NCI-H2029 (cell line): ENCODE data around the gene CCR3.
A peak's percentile ranks its signal among the peaks of the same experiment; 100 is the strongest.

Experiments
- DNase-seq: peaks from one replicate; lab custom pipeline; 2025; lab: John Stamatoyannopoulos, UW

The CCR3 gene

DNA sequence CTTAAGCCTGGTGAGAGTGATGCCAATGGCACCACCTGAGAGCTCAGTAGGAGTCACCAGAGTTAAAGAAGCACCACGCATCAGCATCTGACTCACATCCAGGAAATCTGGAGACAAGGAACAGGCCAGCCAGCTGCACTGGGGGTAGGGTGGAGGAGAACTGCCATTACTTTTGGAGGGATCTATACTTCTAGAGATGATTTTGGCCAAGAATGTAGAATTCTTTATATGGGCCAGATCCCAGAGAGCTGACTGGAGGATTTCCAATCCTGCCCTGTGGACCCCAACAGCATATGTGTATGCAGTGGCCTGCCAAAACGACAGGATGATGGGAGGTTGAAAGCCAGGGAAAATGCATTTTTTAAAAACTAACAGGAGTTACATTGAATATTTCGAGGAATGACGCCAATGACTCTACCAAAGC is 29.8 kb downstream of the CCR3 start:
- DNase-seq, result no peak

DNA sequence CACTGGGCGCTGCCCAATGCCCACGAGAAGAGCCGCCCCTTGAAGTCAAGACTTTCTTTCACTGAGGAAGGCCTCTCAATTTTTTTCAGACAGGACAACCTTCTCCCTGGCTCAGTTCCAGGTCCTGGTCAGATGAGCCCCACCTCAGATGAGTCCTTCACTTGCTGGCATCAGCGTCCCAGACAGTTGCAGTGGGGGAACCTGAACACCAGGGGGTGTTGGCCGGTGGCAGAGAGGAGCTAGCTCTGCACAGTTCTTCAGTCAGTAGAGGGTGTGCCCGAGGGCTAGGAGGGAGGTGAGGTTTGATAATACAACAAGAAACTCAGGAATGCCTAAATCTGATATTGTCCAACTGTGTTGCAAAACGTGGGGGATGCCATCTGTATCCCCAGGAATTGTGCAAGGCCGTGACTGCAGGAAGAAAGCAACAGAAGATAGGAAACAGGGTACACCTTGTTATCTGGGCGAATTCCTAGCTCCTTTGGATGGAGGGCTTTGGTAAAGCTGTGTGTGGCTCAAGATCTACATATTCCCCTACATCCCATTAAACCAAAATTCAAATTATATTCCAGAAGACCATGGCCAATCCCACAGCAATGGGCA is 34.3 kb downstream of the CCR3 start:
- peak; percentile 56 for DNase-seq

DNA sequence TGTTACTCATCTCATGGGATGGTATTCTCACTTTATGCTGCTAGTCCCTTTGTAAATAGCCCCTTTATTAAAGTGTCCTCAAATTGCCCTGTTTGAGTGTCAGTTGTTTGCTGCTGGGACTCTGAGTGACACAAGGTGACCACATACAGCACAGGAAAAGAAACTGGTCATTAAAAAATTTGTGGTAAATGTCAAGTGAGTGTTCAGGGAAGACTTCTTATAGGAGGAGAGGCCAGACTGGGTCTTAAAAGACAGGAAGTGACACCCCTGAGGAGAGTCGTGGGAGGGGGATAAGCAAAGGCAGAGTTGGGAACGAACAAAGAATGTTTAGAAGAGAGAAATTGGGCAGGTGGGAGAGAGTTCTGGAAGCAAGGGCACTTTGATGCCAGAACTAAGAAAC is 35.2 kb downstream of the CCR3 start:
- no peak for DNase-seq

DNA sequence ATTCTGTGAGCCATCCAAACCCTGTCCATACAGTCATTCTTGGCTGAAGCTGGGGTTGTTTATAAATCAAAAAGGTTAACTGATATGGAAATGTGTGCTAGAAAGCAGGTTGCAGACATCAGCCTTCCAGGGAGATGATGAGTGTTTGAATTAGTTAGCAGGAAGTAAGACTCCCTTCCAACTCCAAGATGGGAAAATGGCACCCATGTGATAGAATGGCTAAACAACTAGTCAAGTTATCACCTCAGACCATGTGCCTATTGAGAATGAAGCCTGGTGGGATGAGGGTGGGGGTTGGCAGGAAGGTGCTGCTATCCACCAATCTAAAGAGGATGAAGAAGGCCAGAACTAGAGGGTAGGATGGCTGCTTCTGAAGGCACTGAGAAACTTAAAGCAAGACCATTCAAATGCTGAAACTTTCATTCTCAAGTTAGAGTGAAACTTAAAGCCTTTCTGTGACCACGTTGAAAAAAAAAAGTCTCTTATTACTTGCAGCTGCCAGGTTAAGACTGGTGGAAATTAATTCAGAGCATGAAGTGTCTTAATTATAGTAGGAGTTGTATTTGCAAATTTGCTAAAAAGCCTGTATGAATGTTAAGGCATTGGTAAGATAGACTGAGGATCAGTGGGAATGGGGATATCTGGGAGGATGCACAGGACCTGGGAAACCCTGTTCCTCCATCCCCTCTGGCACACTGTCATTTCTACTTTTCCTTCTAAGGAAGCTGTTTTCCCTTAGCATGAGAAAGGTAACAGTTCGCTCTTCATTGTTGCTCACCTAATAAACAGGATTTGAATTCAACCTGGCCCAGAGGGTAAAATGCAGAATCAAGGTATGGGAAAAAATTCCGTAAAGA is 36.8 kb downstream of the CCR3 start:
- no peak for DNase-seq

DNA sequence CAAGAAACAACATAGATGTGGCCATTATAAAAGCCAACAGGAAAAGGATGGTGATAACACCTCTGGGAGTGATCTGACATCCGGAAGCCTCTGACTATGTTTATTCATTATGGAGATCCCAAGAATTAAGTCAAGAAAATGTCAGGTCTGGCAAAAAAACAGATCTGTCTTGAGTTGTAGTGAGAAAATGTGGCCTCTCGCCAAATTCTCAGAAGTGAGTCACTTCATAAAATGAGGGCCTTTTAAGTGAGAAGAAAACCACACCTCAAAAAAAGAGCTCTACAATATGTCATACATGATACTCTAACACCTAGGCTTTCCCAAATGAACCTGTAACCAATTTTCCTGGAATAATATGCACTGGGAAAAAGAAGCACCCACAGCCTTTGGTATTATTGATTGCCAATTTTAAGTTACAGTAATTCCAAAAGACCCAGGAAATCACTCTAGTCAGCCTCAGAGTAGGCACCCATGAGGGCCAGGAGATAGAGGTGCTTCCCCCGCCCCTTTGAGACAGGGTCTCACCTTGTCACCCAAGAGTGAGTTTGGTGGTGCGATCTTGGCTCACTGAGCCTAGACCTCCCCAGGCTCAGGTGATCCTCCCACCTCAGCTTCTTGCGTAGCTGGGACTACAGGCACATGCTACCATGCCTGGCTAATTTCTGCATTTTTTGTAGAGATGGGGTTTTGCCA is 38.0 kb downstream of the CCR3 start:
- DNase-seq, result no peak

DNA sequence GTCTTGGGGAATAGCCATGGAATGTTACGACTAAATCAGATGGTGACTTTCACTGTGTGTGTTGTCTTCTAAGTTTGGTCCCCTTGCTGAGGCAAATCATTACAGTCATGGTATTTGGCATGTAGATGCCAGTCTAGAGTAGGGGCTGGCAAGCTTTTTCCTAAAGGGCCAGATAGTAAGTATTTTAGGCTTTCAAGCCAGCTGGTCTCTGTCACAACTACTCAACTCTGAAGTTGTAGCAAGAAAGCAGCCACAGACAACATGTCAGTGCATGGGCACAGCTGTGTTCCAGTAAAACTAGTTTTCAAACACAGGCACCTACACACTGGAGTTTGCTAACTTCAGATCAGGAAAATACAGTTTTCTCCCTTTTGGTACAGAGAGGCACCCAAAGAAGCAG is 39.3 kb downstream of the CCR3 start:
- no peak for DNase-seq

DNA sequence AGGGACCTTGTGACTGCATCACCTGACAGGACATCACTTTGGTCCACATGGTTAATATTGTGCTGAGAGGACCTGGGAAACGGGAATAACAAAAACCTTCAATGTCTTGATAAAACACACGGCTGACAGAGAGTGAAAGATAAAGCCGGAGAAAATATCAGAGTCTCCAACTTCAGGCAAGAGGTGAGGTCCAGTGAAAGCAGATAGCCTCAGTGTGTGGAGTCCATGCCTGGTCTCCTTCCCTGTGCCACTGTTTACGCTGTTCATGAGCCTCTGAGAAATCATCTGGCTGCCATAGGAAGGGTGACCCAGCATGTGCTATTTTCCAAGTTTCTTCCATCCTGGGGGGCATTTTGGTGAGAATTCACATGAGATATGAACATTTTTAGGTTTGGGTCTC is 39.8 kb downstream of the CCR3 start:
- DNase-seq, result no peak

DNA sequence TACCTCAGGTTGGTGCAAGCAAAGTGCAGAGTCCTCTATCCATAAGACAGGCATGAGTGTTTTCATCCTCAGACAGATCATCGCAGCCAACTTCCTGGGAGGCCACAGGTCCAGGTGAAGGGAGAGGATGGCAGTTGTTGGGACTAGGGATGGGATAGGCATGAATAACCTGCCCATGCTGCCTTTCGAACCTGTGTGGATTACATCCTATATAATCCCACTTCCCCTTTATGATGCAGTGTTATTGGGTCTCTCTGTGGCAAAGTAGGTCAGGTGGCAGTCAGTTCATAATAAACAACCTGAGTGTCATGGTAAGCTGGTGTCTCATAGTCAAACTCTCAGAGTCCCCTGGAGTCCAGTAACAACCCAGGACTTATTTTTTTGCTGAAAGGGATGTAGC is 40.4 kb downstream of the CCR3 start:
- no peak for DNase-seq

DNA sequence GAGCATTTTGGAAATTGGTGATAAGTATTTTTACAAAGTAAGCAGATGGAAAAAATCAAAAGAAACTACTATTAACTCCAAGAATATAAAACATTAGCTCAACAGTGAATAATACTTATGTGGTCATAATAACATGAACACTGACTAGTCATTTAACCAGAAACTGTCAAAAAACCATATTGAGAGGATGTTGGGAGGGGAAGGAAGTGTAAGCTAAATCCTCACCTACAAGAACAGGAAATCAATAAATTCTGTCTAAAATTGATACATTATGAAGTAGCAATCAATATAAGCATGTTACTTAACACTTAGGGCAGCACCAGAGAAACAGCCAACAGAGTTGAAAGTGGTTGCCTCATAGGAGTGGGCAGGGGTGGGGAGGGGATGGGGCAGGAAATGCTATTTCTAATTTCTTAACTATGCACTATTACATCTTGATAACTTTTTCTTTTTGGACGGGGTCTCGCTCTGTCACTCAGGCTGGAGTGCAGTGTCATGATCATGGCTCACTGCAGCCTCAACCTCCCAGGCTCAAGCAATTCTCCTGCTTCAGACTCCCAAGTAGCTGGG is 41.7 kb downstream of the CCR3 start:
- no peak for DNase-seq

DNA sequence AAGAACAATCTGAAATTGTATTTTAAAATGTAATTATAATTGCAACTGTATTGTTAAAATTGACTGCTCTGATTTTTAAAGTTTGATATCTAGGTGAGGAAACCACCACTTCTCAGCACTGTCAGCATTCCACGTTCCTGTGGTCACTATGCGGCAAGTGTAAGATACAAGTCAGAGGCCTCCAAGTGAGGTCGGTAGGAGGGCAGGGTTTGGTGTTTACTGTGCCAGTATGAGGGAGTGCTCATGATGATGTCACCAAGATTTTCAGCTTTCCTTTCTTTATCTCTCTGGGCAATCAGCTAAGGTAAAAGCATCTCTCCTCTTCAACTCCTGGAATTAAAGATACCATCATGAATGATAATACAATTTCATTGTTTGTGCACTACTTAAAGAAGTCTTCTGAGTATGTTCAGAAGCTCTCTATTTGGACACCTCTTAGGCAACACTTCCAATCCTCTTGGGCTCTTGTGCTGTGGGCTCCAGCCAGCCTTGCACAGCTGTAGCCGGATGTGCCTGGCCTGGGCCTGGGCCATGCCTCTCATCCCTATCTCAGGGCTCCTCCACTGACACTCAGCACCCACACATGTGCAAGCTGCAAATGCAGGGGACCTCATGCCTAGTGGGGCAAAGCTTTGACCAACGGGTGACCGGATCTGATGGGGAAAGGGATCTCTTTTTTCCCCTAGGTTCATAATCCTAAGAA is 42.9 kb downstream of the CCR3 start:
- no peak for DNase-seq

DNA sequence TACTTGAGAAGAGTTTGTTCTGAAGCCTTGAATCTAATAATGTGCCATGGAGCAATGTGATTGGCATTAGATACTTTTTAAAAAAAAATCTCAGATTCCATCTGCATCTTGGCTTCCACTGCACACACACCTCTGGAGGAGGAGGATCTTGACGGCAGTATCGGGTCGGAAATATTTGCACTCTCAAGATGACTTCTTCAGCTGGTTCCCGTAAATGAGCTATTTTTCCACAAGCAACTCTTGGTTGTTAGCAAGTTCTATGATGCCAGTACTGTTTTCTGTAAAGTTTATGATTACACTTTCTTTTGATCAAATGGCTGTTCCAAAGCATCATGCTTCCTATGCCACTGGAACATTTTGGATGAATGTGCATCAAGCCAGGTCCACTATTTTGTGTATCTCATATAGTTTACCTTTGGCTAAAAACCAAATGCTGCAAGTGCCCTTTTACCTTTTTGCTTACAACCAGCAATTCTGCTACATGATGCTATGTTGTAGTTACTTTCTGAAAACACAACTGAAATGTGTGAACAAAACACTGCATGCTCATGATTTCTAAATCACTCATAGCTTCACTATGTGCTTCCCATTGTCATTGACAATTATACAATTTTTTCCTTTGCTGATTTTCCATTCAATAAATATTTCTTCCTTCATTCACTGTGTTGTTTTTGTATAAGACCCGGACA is 43.8 kb downstream of the CCR3 start:
- DNase-seq, result no peak

DNA sequence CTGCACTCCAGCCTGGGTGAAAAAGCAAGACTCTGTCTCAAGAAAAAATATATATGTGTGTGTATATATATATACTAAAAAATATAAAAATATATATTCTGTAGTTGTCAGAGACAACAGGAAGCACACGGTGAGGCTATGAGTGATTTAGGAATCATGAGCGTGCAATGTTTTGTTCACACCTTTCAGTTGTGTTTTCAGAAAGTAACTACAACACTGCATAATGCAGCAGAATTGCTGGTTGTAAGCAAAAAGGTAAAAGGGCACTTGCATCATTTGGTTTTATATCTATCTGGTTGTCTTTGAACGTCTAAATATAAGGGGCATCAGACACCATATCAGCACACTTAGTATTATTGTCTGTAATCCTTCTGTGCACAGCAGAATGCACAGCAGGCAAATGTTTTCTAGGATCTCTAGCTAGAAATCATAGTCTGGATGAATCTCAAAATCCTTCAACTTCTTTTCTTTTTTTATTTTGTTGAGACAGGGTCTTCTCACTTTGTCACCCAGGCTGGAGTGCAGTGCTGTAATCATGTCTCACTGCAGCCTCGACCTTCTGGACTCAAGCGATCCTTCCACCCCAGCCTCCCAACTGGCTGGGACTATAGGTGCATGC is 44.8 kb downstream of the CCR3 start:
- no peak for DNase-seq

DNA sequence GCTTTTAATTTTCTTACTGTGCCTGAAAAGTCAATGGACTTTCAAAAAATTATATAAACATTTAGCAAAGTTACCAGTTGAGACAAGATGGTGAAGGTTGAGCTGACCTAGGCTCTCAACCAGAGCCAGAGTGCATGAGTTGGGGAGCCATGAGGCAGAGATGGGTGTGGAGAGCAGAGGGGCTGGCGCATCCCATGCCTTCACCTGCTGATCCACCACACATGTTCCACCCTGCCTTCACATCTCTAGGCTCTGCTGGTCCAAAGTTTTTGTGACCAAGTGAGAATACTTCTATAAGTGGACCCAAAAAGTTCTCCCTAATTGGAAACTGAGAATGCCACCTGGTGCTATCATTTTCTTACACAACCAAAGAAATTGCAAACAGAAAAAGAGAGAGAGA is 47.3 kb downstream of the CCR3 start:
- DNase-seq, result no peak

DNA sequence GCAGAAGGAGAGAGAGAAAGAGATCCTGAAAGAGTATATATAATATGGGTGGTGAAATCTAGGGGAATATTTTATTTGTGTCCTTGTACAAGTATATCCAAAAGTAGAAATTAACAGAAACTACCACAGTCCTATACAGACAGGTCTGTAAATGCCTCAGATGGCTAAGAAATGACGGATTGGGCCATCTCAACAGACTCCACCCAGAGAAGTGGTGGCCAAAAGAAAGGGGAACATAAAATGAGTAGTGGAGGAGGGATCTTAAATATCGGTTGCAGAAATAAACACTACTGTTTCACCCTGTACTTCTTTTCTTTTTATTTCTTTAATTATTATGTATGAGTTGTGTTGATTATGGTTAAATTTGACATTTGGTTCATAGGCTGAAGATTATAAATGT is 47.7 kb downstream of the CCR3 start:
- DNase-seq, result no peak

DNA sequence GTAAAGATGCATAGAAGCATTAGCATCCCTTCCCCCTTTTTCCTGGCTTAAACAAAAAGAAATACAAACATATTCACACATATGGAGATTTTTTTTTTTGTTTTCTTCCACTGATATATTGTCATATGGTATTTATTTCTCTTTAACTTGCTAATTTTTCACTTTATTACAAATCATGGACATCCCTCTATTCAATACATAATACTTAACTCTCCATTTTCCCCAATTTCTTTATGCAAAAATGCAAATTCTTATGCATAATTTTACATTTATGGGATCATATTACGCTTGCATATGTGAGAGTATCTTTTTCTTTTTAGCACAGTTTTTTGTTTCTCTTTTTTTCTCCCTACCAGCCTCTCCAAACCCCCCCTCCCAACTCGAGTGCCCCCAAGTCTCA is 48.8 kb downstream of the CCR3 start:
- no peak for DNase-seq

DNA sequence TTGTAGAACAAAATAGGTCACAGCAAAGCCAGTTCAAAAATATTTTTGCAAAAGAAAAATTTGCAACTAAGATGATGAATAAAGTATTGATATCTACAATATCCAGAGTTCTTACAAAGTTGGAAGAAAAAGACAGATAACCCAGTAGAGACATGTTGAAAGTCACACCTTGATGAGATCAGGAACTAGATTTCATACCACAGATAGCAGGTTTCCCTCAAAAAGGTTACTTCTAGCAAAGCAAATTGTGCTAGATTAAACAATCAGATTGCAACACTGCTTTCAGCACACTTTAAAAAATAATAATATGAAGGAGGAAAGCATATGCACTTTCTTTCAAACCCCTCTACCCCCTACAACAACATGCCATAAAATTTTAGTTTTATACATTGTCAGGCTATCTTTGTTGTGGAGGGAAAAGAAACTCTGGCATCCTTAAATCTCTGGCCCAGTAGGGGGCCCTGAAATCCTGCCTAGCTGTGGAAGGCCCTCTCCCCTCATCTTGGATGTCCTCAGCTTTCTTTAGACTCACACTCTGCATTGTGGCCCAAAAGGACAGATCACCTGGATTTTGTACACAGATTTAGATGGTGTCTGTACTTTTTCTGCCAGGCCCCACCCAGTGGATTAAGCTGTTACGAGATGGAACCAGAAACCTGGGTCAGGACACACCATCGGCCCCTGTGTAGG is 50.9 kb downstream of the CCR3 start:
- no peak for DNase-seq

DNA sequence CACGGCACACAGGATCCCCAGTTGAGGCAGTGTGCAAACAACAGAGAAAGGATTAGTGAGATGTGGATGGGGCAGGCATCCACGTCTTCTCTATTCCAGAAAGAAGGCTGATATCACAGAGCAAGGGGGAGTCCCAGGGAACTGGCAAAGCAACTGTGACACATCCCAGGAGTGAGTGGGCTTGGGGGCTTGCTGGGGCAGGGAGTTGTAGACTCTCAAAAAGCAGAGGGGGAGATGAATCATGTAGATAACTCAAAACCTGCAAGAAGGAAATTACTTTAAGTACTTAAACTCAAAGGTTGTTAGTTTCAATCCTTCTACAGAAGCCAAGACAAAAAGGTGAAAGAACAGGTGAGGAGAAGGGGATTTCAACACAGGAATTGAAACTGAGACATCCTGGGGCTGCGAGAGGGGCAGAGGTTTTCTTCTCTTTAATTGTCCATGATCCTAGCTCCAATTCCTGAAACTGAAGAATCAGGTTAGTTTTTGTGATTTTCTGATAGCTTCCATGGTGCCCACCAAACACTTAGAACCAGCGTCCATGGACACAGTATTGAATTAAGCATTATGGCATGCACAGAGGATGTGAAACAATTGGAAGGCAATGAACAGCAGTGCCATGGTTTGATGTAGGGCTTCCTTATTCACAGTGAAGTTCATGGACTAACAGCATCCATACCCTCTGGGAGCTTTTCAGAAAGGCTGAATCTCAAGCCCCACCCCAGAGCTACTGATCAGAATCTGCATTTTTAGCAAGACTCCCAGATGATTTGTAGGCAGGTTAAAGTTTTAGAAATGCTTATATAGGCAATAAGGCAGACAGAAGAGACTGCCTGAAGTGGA is 52.0 kb downstream of the CCR3 start:
- DNase-seq, result no peak

DNA sequence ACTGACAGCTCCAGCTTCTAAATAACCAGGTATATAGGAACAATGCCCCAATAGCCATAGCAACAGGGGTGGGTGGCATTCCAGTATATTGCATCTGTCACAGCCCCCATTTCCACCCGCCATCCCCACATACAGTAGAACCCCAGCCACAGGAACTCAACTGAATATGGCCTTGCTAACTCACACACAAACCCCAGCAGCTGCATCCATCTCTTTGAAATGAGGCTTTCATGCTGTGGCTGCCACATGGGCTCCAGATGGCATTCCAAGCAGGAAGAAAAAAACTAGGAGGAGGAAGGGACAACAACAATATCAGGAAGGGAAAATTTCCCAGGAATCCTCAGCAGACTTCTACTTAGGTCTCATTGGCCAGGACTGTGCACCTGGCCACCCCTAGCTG is 54.6 kb downstream of the CCR3 start:
- DNase-seq, result no peak

DNA sequence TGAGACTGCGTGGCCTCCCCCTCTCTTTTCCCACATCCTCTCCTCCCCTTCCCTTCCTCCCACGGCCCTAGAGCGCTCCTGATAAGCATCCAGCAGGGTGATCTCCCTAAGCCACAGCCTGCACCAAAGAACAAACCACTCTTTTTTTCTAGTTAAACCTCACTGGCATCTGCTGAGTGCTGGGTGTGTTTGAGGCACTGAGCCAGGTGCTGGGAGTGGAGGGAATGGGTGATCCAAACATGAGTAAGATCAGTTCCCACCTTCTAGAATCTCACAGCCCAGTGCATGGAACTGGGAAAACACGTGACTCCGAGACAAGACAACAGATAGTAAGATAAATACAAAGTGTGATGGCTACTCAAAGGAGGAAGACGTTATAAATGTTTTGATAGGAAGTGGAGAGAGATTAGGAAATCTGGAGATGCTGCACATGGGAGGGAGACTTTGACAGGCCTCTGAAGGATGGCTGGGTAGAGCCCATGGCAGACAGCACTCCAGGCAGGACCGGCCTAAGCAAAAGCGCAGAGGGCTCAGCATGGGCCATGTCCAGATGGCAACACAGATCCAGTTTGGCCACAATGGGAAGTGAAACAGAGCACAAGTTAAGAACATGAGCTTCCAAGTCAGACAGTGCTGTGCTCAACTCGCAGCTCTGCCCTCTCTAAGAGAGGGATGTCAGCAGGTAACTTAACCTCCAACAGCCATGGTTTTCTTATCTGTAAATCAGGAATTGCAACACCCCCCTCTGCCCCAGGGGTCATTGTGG is 55.6 kb downstream of the CCR3 start:
- DNase-seq, result no peak
